ENCODE results near the gene CLDN12. TPM values are rescaled to one million over a fixed set of nuclear protein-coding genes. Genes with fewer than 3 reads are reported as not detected.

The CLDN12 gene
- total and polyA plus RNA-seq, 12 donors = 13.8 to 150 (median 41.5) TPM

DNA sequence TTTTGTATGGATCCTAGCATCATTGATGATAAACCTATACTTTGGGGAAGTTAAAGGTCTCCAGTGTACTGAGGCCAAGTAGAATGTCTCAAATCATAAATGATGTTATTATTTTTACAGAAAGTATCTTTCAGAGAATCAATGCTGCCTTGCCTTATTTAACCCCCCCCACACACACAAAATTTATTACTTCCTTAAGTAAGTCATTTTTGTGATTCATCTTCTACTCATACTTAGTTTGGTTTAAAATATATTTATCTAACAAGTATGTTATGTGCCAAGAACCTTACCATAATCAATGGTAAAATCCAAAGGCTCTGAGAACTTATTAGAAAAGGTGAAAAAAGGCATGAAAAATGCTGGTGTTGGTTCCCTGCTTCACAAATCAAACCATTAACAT lies 18.8 kb upstream of the CLDN12 start:
- DNase-seq = no peak
- Histone ChIP-seq H3K9me3 (replicated peaks in 1 of 3) (no peaks in the 10 kb centered on the region), H3K27ac (peak overlapping the region in 1 of 5 donors; percentile 62), H3K4me1 (replicated peaks in 1 of 2) (peaks cover 6 to 12% of the 10 kb centered on the region in 2 donors), H3K4me3 (no peak overlapping the region), H3K36me3 (replicated peaks in 1 of 2) (peaks cover 0 to 17% of the 10 kb centered on the region in 2 donors), H3K27me3 (no peaks in the 10 kb centered on the region)
- TF ChIP-seq POLR2A (IDR thresholded peaks at IDR 0.05) = no peak
- TF ChIP-seq, protein P1, sequence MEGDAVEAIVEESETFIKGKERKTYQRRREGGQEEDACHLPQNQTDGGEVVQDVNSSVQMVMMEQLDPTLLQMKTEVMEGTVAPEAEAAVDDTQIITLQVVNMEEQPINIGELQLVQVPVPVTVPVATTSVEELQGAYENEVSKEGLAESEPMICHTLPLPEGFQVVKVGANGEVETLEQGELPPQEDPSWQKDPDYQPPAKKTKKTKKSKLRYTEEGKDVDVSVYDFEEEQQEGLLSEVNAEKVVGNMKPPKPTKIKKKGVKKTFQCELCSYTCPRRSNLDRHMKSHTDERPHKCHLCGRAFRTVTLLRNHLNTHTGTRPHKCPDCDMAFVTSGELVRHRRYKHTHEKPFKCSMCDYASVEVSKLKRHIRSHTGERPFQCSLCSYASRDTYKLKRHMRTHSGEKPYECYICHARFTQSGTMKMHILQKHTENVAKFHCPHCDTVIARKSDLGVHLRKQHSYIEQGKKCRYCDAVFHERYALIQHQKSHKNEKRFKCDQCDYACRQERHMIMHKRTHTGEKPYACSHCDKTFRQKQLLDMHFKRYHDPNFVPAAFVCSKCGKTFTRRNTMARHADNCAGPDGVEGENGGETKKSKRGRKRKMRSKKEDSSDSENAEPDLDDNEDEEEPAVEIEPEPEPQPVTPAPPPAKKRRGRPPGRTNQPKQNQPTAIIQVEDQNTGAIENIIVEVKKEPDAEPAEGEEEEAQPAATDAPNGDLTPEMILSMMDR (IDR thresholded peaks at IDR 0.05) = no peak
- intact Hi-C loops (cut with DNase I) = no loop called here

DNA sequence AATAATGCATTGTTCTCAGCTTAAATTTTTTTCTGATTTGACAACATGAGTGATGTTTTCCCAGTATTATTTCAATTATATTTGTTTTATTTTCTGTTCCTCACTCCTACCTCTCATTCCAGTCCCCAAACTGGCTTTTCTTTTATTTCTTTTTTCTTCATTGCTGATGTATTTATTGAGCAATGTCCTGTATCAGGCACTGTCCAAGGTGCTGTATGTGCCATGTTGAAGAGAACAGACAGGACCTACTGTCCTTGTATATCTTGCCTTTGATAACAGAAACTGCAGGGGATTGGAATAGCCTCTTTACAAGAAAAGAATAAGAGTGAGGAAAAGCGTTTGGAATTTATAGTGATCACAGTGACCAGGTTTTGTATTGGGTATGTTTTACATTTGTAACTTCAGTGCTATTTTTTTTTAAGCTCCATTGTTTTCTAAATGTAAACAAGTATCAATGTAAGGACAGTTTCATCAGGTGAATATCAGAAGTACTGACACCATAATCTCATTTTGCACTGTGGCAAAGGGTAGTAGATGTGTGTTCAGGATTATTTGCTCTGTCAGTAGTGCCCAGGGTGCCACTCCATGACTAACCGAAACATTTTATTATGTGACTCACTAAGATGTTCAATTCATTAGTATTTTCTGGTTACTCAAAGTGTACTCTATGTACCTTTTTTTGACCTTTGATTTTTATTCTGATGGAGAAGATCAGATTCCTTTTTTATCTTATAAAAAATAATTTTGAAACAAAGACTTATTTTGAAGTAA lies 15.6 kb upstream of the CLDN12 start:
- no peak overlapping the region for H3K4me3 ChIP-seq
- intact Hi-C loops (cut with DNase I) = no loop called here
- H3K9me3 ChIP-seq (replicated peaks in 1 of 3) = no peaks in the 10 kb centered on the region
- H3K4me1 ChIP-seq (replicated peaks in 1 of 2) = peaks cover 6 to 12% of the 10 kb centered on the region in 2 donors
- WGBS, 4 donors = 58 to 79% (median 66%) methylated on average over 2 of the region's 2 CpGs
- DNase-seq = peak in 1 of 7 donors; percentile 8
- H3K27me3 ChIP-seq = no peaks in the 10 kb centered on the region
- TF ChIP-seq, protein P1 (IDR thresholded peaks at IDR 0.05) = no peak
- no peak for TF ChIP-seq POLR2A (IDR thresholded peaks at IDR 0.05)
- H3K36me3 ChIP-seq (replicated peaks in 1 of 2) = peaks cover 0 to 14% of the 10 kb centered on the region in 2 donors
- no peak overlapping the region for H3K27ac ChIP-seq

DNA sequence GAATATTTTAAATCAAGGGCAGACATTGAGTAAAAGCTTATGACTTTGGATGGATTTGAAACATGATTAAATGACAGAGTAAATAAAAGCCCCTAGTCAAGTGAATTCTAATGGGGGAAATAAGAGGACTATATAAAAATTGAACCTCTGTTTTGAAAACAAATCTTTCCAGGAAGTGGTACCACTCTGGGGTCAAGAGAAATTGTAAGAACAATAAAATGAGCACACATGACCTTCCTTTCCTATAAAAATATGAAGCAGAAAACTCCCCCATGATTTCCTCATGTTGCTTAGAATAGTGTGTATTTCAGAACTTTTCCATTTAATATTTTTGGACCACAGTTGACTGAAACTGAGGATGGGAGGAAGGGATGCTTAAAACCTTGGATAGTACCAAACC lies 12.3 kb upstream of the CLDN12 start:
- Histone ChIP-seq H3K27me3 (no peaks in the 10 kb centered on the region), H3K27ac (no peak overlapping the region), H3K4me1 (replicated peaks in 1 of 2) (peaks cover 0 to 4% of the 10 kb centered on the region in 2 donors), H3K9me3 (replicated peaks in 1 of 3) (no peaks in the 10 kb centered on the region), H3K4me3 (no peak overlapping the region), H3K36me3 (replicated peaks in 1 of 2) (no peaks in the 10 kb centered on the region)
- intact Hi-C loops (cut with DNase I) = no loop called here
- TF ChIP-seq, protein P1 (IDR thresholded peaks at IDR 0.05) = no peak
- TF ChIP-seq POLR2A (IDR thresholded peaks at IDR 0.05) = no peak
- no peak for DNase-seq

DNA sequence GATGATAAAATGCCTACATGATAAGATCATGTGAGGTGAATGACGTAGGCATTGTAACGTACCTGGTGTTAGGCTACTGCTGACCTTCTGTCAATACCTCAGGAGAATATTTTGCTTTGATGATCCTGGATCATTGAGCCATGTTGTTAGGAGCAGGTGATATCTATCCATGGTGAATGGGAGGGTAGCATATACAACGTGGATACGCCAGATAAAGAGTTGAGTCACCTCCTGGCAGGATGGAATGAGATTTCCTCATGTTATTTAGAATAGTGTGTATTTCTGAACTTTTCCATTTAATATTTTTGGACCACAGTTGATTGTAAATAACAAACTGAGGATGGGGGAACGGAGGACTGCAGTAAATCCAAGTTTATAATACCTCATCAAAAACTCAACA lies 11.8 kb upstream of the CLDN12 start:
- WGBS, 4 donors = 84 to 92% (median 89%) methylated on average over 5 of the region's 5 CpGs
- H3K4me3 ChIP-seq = no peak overlapping the region
- no peaks in the 10 kb centered on the region for H3K36me3 ChIP-seq (replicated peaks in 1 of 2)
- DNase-seq = no peak
- intact Hi-C loops (cut with DNase I) = no loop called here
- no peak overlapping the region for H3K27ac ChIP-seq
- H3K27me3 ChIP-seq = no peaks in the 10 kb centered on the region
- TF ChIP-seq POLR2A (IDR thresholded peaks at IDR 0.05) = no peak
- TF ChIP-seq, protein P1 (IDR thresholded peaks at IDR 0.05) = no peak
- peaks cover 0 to 4% of the 10 kb centered on the region in 2 donors for H3K4me1 ChIP-seq (replicated peaks in 1 of 2)
- no peaks in the 10 kb centered on the region for H3K9me3 ChIP-seq (replicated peaks in 1 of 3)
